Head of caudate nucleus (tissue), 42 donors: ENCODE data around the gene AP1S3.

ENCODE experiments used
- DNase-seq, 42 donors: peaks; one replicate each; pipeline versions ENCODE4 v3.0.0 to v3.0.0-alpha.2; 2020 to 2021; ENCODE audit warnings: mixed read lengths in 7 of 42
- intact Hi-C: fragments of 100-400 bp; cut with DNase I; formaldehyde crosslinking; loops from one replicate; pipeline ENCODE4 v1.15.0; 2022

The AP1S3 gene

GRCh38 chr2:223734346-223734745, 103.0 kb downstream of the AP1S3 start:
- intact Hi-C loops: no loop called here

GRCh38 chr2:223732346-223732745, 105.0 kb downstream of the AP1S3 start:
- intact Hi-C loops: no loop called here

More at GRCh38 chr2:223734346-223734745, 103.0 kb downstream of the AP1S3 start:
- DNase-seq: no peak

DNA sequence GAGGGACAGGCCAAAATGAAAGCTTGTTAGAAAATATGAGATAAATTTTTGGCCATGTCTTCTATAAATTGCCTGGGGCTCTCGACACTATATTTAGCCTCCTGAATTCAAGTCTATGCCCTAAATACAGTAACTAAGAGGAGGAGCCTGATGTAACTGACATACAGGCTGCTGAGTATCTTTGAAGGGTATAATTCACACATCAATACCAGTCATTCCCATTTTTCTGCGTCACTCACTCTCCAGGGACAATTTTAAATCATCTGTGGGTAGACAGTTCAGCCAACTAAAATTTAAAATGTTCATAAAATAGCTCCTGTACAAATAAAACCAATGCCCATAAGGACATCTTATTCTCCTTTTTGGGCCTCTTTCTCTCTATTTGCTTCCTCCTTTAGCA, 105.9 kb downstream of the AP1S3 start:
- intact Hi-C loops: no loop called here
- no peak for DNase-seq

More at GRCh38 chr2:223732346-223732745, 105.0 kb downstream of the AP1S3 start:
- DNase-seq: no peak

DNA sequence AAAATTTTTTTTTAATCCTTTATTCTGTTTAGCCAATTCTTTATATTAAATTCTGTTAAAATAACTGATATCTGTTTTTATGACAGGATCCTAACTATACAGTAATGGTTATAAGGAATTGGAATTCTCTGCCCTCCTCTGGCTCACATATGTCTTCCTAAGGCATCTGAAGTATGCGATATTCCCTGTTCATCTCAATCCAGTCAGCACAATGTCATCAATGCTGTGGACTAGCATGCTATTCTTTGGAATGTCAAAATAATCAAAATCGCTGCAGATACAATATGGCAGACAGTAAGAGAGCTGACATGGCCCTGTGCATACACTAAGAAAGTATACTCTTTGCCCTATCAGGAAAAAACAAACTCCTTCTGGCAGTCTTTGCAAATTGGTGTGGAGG, 107.6 kb downstream of the AP1S3 start:
- no peak for DNase-seq

GRCh38 chr2:223727562-223727961, 109.8 kb downstream of the AP1S3 start:
- peak in 22 of 42 donors; percentile 11 to 71 (median 41) for DNase-seq
- intact Hi-C loops: no loop called here

More for the DNA sequence above, 107.6 kb downstream of the AP1S3 start:
- intact Hi-C loops: no loop called here

DNA sequence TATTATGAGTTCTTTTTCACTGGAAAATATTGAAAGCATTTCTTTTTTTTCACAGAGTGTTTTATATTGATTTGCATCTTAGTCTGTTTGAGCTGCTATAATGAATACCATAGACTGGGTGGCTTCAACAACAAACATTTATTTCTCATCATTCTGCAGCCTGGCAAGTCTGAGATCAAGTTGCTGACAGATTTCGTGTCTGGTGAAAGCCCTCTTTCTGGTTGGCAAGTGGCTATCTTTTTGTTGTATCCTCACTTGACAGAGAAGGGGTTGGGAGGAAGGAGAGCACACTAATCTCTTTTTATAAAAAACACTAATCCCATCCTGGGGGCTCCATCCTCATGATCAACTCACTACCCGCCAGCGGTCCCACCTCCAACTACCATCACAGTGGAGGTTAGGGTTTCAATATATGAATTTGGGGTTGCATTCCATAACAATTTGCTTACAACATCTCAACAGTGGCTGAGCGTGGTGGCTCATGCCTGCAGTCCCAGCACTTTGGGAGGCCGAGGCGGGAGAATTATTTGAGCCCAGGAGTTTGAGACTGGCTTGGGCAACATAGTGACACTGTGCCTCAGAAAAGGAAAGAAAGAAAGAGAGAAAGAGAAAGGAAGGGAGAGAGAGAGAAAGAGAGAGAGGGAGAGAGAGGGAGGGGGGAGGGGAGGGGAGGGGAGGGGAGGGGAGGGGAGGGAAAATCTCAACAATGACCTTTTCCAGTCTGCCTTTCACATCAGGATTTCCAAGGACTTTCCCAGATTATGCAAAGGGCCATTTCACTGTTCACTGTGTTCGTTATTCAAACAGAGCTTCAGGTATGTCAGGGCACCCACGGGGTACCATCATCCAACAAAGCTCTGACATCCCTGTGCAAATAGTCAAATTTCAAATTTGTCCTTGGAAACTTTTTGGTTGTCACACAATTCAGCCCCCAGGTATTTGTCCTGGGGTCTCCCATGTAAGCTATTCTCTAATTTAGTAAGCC, 111.1 kb downstream of the AP1S3 start:
- intact Hi-C loops: no loop called here
- DNase-seq: no peak

GRCh38 chr2:223725494-223725893, 111.9 kb downstream of the AP1S3 start:
- intact Hi-C loops: no loop called here
- peak; percentile 62 to 96 (median 82) for DNase-seq

DNA sequence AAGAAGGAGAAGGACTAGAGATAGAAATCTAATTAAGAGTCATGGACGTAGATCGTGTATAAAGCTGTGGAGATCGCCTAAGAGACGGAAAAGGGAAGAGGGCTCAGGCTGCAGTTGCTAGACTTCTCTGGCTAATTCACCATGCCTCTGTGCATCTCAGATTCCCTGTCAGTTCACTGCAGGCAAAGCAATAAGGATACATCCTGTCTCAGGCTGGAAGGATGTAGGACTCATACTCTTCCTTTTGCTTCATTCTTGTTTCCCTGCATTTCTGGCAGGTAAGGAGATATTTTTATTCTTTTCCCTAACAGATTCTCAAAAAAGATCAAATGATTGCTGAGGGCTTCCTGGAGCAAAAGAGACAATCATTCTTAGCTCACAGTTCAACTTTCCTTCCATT, 112.5 kb downstream of the AP1S3 start:
- no peak for DNase-seq
- intact Hi-C loops: no loop called here

- intact Hi-C loops: no loop called here
- DNase-seq: no peak
Measured at GRCh38 chr2:223723954-223724411, 113.4 kb downstream of the AP1S3 start.

- no peak for DNase-seq
- intact Hi-C loops: no loop called here
Measured at GRCh38 chr2:223722226-223722625, 115.2 kb downstream of the AP1S3 start.

DNA sequence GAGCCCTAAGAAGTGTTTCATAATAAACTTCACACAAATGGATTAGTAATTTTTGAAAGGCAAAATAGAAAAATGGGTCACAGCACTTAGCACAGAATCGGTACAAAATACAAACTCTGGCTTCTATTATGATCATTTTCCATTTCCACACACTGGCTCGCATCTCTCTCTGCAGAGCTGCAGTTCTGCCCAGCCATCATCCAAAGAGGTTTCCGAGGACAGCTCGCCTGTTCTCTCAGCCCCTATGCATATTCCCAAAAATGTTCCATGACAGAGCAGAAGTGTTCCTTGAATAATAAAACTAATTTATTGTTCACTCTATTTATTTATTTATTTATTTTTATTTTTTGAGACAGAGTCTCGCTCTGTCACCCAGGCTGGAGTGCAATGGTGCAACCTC, 115.6 kb downstream of the AP1S3 start:
- no peak for DNase-seq
- intact Hi-C loops: no loop called here

DNA sequence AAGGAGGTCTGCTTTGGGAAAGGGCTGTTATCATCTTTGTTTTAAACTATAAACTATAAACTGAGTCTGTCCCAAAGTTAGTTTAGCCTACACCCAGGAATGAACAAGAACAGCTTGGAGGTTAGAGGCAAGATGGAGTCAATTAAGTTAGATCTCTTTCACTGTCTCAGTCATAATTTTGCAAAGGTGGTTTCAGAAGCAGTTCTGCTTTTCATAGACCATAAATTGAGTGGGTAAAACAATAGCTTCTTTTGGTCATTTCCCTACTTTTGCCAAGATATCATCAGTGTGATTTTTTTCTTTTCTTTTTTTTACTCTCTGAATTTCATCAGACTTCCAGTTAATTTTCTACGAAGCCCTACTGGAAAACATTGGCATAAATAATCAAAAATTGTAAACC, 117.0 kb downstream of the AP1S3 start:
- intact Hi-C loops: no loop called here
- DNase-seq: no peak

DNA sequence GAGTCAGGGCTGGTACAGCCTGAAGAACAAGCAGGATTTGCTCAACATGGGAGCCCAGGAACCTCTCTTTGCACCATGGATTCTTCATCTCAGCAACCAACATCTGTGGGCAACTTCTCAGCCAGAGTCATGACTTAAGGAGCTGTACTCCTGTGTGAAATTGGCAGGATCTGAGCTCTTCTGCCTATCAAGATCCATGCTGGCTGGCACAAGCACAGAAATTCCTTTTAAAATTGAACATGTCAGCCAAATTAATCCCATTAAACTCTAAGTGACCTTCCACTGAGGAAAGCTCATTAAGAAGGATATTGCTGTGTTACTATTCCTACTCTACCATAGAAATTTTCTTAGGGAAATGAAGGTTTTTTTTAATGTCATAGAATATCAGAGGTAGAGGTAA, 124.7 kb downstream of the AP1S3 start:
- no peak for DNase-seq
- intact Hi-C loops: no loop called here

DNA sequence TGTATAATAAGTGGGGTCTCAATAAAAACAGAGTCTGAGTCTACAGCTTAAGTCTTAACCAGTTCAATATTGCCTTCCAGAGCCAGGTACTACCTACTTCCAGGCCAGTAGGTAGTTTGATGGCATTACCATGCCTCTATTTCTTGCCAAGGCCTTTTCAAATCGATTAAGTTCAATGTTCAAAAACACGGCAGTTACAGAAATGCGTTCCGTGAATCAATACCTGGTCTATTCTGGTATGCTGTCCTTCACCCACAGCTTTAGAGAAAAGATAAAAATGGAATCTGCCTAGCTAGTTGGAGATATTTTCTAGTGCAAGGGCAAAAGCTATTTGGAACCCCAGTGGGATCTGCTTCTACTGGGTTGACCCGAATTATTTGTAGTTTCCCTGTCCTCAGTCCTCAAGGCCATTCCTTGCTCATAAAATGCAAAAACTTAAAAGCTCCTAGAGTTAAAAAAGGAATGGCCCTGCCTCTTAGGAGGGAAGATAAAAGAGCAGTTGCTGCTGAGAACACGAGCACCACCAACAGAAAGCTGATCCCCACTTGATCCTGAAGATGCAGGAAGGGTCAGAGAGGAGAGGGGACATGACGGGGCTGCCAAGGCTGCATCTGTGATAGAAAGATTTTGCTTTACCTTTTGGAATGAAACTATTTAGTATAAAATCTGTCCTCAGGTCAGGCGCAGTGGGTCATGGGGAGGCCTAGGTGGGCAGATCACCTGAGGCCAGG, 125.6 kb downstream of the AP1S3 start:
- intact Hi-C loops: no loop called here
- DNase-seq: no peak
